Uterus (tissue), 4 donors: ENCODE measurements around the gene HOXB4. TPM values are rescaled to one million over a fixed set of nuclear protein-coding genes. Genes with fewer than 3 reads are reported as not detected.

Experiments
- DNase-seq, 2 donors: peaks; one replicate each; pipeline ENCODE4 v3.0.0-alpha.2; 2019 to 2020
- H3K27ac ChIP-seq, 2 donors: fragments of 200-600 bp; sonication (generic); 1 replicate in 1 of 2; 2 replicates in 1 of 2; pipeline ENCODE4 v1.5.1; 2016 to 2018
- H3K27me3 ChIP-seq, 2 donors: fragments of 200-600 bp; sonication (generic); one replicate each; pipeline ENCODE4 v1.5.1; 2018 to 2019; ENCODE audit warnings: control low read depth in 1 of 2
- H3K36me3 ChIP-seq, 2 donors: fragments of 200-600 bp; sonication (generic); one replicate each; pipeline ENCODE4 v1.5.1; 2019; ENCODE audit warnings: control low read depth in 1 of 2
- H3K4me1 ChIP-seq, 2 donors: fragments of 200-600 bp; sonication (generic); one replicate each; pipeline ENCODE4 v1.5.1; 2018 to 2019; ENCODE audit warnings: control low read depth in 1 of 2
- H3K4me3 ChIP-seq, 2 donors: fragments of 200-600 bp; sonication (generic); 1 replicate in 1 of 2; 2 replicates in 1 of 2; pipeline ENCODE4 v1.5.1; 2018 to 2019; ENCODE audit warnings: mild to moderate bottlenecking in 1 of 2
- H3K9me3 ChIP-seq, 2 donors: fragments of 200-600 bp; sonication (generic); one replicate each; pipeline ENCODE4 v1.5.1; 2019; ENCODE audit warnings: control low read depth in 1 of 2
- POLR2A ChIP-seq, 2 donors: fragments of 450-650 bp; IDR thresholded peaks; one replicate each; pipeline ENCODE4 v1.6.1; 2016; ENCODE audit warnings: antibody characterized with exemption in 2 of 2, mild to moderate bottlenecking in 1 of 2, moderate library complexity in 1 of 2
- intact Hi-C: fragments of 100-400 bp; cut with DNase I; formaldehyde crosslinking; loops from one replicate; pipeline ENCODE4 v1.15.1; 2023; ENCODE audit warnings: low total_unique reads
- total RNA-seq, 4 donors: library from RNA; depleted of rRNA in 3 of 4; stranded (reverse); fragments of >200 nt in 3 of 4; gene quantifications; one replicate each; pipeline versions ENCODE4 v1.1.0 to v1.2.4, GENCODE V29; 2014 to 2023
- TF ChIP-seq, protein P1 (sequence below), 4 experiments: fragments of 200-600 bp in 2 of 4; fragments of 450-650 bp in 2 of 4; sonication (generic) in 2 of 4; IDR thresholded peaks; one replicate each; pipeline ENCODE4 v1.5.1; 2016 to 2019; ENCODE audit warnings: antibody characterized with exemption in 4 of 4, mild to moderate bottlenecking in 2 of 4, moderate library complexity in 1 of 4
- donor health status: DM: yes; HTN: yes; CAD: no.

HOXB4 gene
- total RNA-seq, 4 donors from 2014 or later = 0.88 to 6.9 (median 5.5) TPM; not detected in 1

DNA sequence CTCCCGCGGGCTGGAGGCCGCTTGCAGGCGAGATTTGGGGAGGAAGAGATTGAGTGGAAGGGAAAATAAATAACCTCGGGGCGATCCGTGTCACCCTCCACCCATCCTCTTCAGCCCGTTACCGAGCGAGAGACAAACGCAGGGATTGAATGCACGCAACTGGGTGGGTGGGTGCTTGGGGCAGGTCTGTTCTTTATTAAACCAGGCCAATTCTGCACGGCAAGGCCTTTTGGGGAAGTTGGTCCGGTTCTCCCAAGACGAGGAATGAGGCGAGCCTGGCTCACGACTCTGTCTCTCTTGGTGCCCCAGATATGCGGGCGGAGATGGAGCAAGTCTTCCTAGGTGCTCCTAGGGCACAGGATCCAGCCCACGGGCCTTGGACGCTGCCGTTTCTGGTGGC lies 33.1 kb upstream of the HOXB4 start:
- intact Hi-C loops = no loop called here
- peaks cover 39 to 86% of the 10 kb centered on the region in 2 donors for H3K27me3 ChIP-seq

DNA sequence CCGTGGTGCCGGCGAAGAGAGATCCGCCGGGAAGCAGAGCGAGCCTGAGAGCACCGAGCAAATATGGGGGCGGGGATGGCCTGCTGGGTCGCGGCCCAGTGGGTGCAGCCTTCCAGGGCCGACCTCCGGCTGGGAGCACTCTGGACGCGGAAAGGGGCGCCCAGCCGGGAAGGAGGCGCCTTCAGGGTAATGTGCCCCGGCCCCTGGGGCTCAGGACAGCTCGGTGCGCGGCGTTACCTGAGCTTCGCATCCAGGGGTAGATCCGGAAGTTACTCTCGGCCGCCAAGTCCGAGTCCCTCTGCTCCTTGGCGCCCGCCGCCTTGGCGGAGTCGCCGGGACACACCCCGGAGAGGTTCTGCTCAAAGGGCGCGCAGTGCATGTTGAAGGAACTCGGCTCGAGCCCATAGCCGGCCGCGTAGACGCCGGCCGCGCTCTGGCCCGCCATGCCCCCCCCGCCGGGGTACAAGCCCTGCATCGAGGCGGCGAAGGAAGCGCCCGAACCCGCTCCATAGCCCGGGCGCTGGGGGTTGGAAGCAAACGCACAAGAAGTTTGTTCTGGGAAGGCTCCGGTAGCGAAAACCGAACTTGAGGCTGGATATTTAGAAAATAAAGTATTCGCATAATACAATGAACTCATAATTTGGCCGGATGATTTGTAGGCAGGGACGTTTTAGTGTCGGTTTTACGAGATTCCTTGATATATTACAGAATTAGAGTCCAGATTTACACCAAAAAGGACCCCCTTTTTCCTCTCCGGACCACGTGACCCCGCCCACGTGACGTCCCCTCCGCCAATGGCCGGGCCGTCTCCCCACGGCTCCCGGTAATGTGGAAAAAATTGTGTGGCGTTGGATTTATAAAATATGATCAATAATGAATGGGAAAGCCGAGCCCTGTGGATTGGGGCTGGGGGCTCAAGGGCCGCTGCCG lies 32.4 kb upstream of the HOXB4 start, which contains the start of gene HOXB7:
Gene HOXB7 (minus strand): TSS at position 736 of the 930 bp plus-strand sequence. CDS start 99 bp downstream, at position 637.
- TF ChIP-seq, protein P1, sequence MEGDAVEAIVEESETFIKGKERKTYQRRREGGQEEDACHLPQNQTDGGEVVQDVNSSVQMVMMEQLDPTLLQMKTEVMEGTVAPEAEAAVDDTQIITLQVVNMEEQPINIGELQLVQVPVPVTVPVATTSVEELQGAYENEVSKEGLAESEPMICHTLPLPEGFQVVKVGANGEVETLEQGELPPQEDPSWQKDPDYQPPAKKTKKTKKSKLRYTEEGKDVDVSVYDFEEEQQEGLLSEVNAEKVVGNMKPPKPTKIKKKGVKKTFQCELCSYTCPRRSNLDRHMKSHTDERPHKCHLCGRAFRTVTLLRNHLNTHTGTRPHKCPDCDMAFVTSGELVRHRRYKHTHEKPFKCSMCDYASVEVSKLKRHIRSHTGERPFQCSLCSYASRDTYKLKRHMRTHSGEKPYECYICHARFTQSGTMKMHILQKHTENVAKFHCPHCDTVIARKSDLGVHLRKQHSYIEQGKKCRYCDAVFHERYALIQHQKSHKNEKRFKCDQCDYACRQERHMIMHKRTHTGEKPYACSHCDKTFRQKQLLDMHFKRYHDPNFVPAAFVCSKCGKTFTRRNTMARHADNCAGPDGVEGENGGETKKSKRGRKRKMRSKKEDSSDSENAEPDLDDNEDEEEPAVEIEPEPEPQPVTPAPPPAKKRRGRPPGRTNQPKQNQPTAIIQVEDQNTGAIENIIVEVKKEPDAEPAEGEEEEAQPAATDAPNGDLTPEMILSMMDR (IDR thresholded peaks at IDR 0.05) = no peak
- TF ChIP-seq POLR2A (IDR thresholded peaks at IDR 0.05) = no peak
- H3K27ac ChIP-seq = peak within 1 kb of the TSS; percentile 43 to 75
- intact Hi-C loops = no loop called here
- DNase-seq = peak in 1 of 2 donors; percentile 72
- H3K27me3 ChIP-seq = peaks cover 35 to 86% of the 10 kb centered on the region in 2 donors
- peaks cover 0 to 16% of the 10 kb centered on the region in 2 donors for H3K4me1 ChIP-seq
- no peaks in the 10 kb centered on the region for H3K9me3 ChIP-seq
- H3K36me3 ChIP-seq = no peaks in the 10 kb centered on the region
- H3K4me3 ChIP-seq = peak within 1 kb of the TSS; percentile 27 to 42

More for the DNA sequence above, 33.1 kb upstream of the HOXB4 start:
- no peak for DNase-seq
- Histone ChIP-seq H3K9me3 (no peaks in the 10 kb centered on the region), H3K36me3 (no peaks in the 10 kb centered on the region), H3K4me3 (peak overlapping the region; percentile 27 to 42), H3K4me1 (peaks cover 0 to 16% of the 10 kb centered on the region in 2 donors), H3K27ac (peak overlapping the region; percentile 43 to 75)
- TF ChIP-seq, protein P1 (IDR thresholded peaks at IDR 0.05) = no peak
- TF ChIP-seq POLR2A (IDR thresholded peaks at IDR 0.05) = no peak

DNA sequence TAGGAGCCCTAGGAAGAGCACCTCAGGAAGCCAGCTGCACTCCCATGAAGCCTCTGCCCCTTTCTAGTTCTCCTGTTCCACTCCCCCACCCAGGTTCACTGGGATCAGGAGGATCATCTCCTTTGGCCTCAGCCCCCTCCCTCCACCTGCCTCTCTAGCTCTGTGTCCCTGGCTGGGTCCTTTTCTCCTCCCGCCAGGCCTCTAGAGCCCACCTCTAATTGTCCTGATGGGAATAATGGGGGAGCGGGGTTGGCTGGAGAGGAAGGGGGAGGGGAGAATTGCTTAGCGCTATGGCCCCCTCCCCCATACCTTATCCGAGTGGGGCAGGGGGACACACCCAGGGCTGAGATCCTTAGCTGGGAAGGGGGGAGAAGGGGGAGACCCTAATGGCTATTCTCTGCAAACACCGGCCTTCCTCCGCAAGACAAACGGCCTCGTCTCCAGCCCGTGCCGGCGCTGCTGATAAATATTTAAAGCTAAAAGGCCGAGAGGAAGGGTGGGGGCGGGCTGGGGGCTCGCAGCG lies 31.7 kb upstream of the HOXB4 start:
- H3K4me1 ChIP-seq = peaks cover 0 to 16% of the 10 kb centered on the region in 2 donors
- DNase-seq = no peak
- peaks cover 32 to 87% of the 10 kb centered on the region in 2 donors for H3K27me3 ChIP-seq
- no peaks in the 10 kb centered on the region for H3K9me3 ChIP-seq
- no peaks in the 10 kb centered on the region for H3K36me3 ChIP-seq
- peak overlapping the region; percentile 43 to 75 for H3K27ac ChIP-seq
- TF ChIP-seq POLR2A (IDR thresholded peaks at IDR 0.05) = no peak
- TF ChIP-seq, protein P1 (IDR thresholded peaks at IDR 0.05) = no peak
- intact Hi-C loops = no loop called here
- H3K4me3 ChIP-seq = peak overlapping the region; percentile 27 to 42

DNA sequence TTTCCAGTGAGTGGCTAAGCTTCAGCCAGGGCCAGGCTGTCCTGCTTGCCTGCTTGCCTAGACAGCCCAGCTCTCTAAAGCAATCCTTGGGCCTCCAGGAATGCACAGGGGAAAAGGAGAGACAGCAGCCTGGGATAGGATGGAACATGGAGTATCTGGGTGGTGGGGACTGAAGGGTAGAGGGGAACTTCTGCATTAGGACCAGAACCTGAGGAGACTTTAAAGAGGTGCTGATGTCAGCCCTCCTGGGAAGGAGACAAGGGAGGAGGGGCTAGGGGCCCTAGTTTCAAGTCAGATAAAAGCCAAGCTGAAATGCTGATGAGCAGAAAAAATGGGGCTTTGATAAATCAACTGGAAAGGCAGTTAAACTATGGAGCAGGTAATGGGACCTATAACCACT lies 30.9 kb upstream of the HOXB4 start:
- Histone ChIP-seq H3K27me3 (peaks cover 25 to 87% of the 10 kb centered on the region in 2 donors), H3K36me3 (no peaks in the 10 kb centered on the region), H3K4me1 (peaks cover 0 to 16% of the 10 kb centered on the region in 2 donors), H3K27ac (no peak overlapping the region), H3K4me3 (no peak overlapping the region), H3K9me3 (no peaks in the 10 kb centered on the region)
- DNase-seq = no peak
- TF ChIP-seq, protein P1 (IDR thresholded peaks at IDR 0.05) = no peak
- TF ChIP-seq POLR2A (IDR thresholded peaks at IDR 0.05) = no peak
- intact Hi-C loops = no loop called here

DNA sequence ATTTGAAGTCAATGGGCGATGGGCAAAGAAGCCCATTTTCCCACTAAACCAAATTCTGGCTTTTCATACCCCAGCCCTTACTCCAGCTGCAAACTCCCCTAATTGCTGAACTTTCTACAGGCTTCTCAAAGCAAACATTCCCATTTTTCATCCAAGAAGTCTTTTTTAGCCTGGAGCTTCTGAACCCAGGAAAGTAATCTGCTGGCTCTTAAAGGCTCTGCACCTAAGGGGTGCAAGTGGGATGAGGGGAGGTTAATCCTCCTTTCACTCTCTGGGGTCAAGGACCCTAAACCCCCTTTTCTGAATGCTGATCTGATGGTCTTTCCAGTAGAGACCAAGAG lies 30.3 kb upstream of the HOXB4 start:
- H3K27me3 ChIP-seq = peaks cover 21 to 88% of the 10 kb centered on the region in 2 donors
- no peak for DNase-seq
- no peaks in the 10 kb centered on the region for H3K9me3 ChIP-seq
- intact Hi-C loops = no loop called here
- no peak overlapping the region for H3K4me3 ChIP-seq
- no peak for TF ChIP-seq POLR2A (IDR thresholded peaks at IDR 0.05)
- TF ChIP-seq, protein P1 (IDR thresholded peaks at IDR 0.05) = no peak
- no peaks in the 10 kb centered on the region for H3K36me3 ChIP-seq
- H3K27ac ChIP-seq = no peak overlapping the region
- H3K4me1 ChIP-seq = peaks cover 0 to 15% of the 10 kb centered on the region in 2 donors
